ENCODE results near the gene CDHR3. TPM values are rescaled to one million over a fixed set of nuclear protein-coding genes. Genes with fewer than 3 reads are reported as not detected.

The CDHR3 gene
- total RNA-seq, 1 donor from 2014 or later, result 3.1 TPM

DNA sequence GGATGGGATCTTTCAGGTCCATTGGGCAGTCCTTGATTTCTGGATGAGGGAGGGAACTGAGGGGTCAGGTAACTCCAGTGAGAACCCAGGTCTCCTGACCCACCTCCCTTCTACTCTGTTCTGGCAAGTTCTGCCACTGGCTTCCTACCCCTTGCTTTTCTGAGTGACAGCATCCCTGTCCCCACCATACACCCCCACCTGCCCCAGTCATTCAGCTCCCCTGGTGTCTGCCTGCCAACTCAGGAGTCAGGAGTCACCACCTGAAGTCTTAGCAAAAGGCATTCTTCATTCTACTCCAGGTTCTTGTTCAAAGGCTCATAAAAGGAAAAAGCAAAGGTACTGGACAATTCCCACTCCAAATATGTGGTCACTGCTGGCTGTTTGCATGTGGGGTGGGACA is 26.6 kb downstream of the CDHR3 start:
- no peak for TF ChIP-seq EZH2 (IDR thresholded peaks at IDR 0.05; ENCODE audit: insufficient read depth, low read length)
- TF ChIP-seq, protein P1, sequence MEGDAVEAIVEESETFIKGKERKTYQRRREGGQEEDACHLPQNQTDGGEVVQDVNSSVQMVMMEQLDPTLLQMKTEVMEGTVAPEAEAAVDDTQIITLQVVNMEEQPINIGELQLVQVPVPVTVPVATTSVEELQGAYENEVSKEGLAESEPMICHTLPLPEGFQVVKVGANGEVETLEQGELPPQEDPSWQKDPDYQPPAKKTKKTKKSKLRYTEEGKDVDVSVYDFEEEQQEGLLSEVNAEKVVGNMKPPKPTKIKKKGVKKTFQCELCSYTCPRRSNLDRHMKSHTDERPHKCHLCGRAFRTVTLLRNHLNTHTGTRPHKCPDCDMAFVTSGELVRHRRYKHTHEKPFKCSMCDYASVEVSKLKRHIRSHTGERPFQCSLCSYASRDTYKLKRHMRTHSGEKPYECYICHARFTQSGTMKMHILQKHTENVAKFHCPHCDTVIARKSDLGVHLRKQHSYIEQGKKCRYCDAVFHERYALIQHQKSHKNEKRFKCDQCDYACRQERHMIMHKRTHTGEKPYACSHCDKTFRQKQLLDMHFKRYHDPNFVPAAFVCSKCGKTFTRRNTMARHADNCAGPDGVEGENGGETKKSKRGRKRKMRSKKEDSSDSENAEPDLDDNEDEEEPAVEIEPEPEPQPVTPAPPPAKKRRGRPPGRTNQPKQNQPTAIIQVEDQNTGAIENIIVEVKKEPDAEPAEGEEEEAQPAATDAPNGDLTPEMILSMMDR (IDR thresholded peaks at IDR 0.05; ENCODE audit: insufficient read depth, low read depth, low read length), result no peak
- H4K20me1 ChIP-seq (ENCODE audit: insufficient read depth, low read length), result no peaks in the 10 kb centered on the region
- no peaks in the 10 kb centered on the region for H3K9me3 Mint-ChIP-seq (ENCODE audit: unreplicated experiment)
- no peak overlapping the region for H3K9ac ChIP-seq (ENCODE audit: low read length)
- peaks cover 25% of the 10 kb centered on the region for H3K27me3 Mint-ChIP-seq (ENCODE audit: low read depth, unreplicated experiment)
- FAIRE-seq (no peak), DNase-seq (ENCODE audit: low read depth) (no peak)
- H3K27me3 ChIP-seq (ENCODE audit: insufficient read depth, low read length), result peaks cover 11% of the 10 kb centered on the region
- no peaks in the 10 kb centered on the region for H3K36me3 Mint-ChIP-seq (ENCODE audit: low read depth, unreplicated experiment)
- H2AFZ ChIP-seq (ENCODE audit: low read depth, low read length), result no peak overlapping the region
- no peak overlapping the region for H3K27ac Mint-ChIP-seq (ENCODE audit: unreplicated experiment)
- H3K27ac ChIP-seq (ENCODE audit: low read depth, low read length), result no peak overlapping the region
- peaks cover 10% of the 10 kb centered on the region for H3K4me1 Mint-ChIP-seq (ENCODE audit: low read depth, unreplicated experiment)
- no peaks in the 10 kb centered on the region for H3K4me1 ChIP-seq (ENCODE audit: insufficient read depth, low read length)
- no peak overlapping the region for H3K4me2 ChIP-seq (ENCODE audit: low read length)
- no peak overlapping the region for H3K4me3 Mint-ChIP-seq (ENCODE audit: unreplicated experiment)
- no peaks in the 10 kb centered on the region for H3K9me3 ChIP-seq (ENCODE audit: insufficient read depth, low read depth, low read length)
- no peaks in the 10 kb centered on the region for H3K36me3 ChIP-seq (ENCODE audit: insufficient read depth, low read length)
- H3K79me2 ChIP-seq (ENCODE audit: insufficient read depth, low read length), result no peaks in the 10 kb centered on the region
- H3K4me3 ChIP-seq (ENCODE audit: insufficient read depth, low read depth, low read length), result no peak overlapping the region

DNA sequence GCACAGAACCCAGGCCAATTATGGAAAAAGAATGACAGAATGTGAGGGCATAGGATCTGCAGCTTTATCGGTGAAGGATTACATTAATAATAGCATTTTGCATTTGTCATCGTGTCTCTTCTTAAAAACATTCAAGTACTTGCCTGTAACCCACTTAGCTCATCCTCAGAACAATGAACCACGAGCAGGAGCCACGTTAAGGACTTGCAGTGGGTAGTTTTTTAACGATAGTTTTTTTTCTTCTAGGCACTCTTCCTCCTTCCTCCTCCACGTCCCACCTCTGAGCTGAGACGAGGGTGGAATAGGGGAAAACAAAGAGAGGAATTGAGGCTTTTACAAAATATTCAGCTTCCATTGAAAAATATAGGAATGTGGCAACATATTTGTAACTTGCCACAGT is 27.1 kb downstream of the CDHR3 start:
- H3K4me2 ChIP-seq (ENCODE audit: low read length), result no peak overlapping the region
- H3K4me3 Mint-ChIP-seq (ENCODE audit: unreplicated experiment), result no peak overlapping the region
- no peaks in the 10 kb centered on the region for H3K79me2 ChIP-seq (ENCODE audit: insufficient read depth, low read length)

More for the DNA sequence above, 27.1 kb downstream of the CDHR3 start:
- no peaks in the 10 kb centered on the region for H3K9me3 ChIP-seq (ENCODE audit: insufficient read depth, low read depth, low read length)
- peaks cover 28% of the 10 kb centered on the region for H3K27me3 Mint-ChIP-seq (ENCODE audit: low read depth, unreplicated experiment)
- H3K4me1 ChIP-seq (ENCODE audit: insufficient read depth, low read length), result no peaks in the 10 kb centered on the region
- H3K36me3 ChIP-seq (ENCODE audit: insufficient read depth, low read length), result no peaks in the 10 kb centered on the region
- no peak overlapping the region for H2AFZ ChIP-seq (ENCODE audit: low read depth, low read length)
- no peaks in the 10 kb centered on the region for H3K36me3 Mint-ChIP-seq (ENCODE audit: low read depth, unreplicated experiment)
- no peak overlapping the region for H3K27ac Mint-ChIP-seq (ENCODE audit: unreplicated experiment)
- no peak overlapping the region for H3K9ac ChIP-seq (ENCODE audit: low read length)
- H3K9me3 Mint-ChIP-seq (ENCODE audit: unreplicated experiment), result no peaks in the 10 kb centered on the region
- peaks cover 11% of the 10 kb centered on the region for H3K27me3 ChIP-seq (ENCODE audit: insufficient read depth, low read length)
- H3K4me3 ChIP-seq (ENCODE audit: insufficient read depth, low read depth, low read length), result no peak overlapping the region
- no peak for DNase-seq (ENCODE audit: low read depth)
- no peak for FAIRE-seq
- TF ChIP-seq EZH2 (IDR thresholded peaks at IDR 0.05; ENCODE audit: insufficient read depth, low read length), result no peak
- TF ChIP-seq, protein P1 (IDR thresholded peaks at IDR 0.05; ENCODE audit: insufficient read depth, low read depth, low read length), result no peak
- no peak overlapping the region for H3K27ac ChIP-seq (ENCODE audit: low read depth, low read length)
- H3K4me1 Mint-ChIP-seq (ENCODE audit: low read depth, unreplicated experiment), result peaks cover 8% of the 10 kb centered on the region
- H4K20me1 ChIP-seq (ENCODE audit: insufficient read depth, low read length), result no peaks in the 10 kb centered on the region
